ENCODE measurements around the gene MARCHF10. TPM values are rescaled to one million over a fixed set of nuclear protein-coding genes. Genes with fewer than 3 reads are reported as not detected.

MARCHF10 gene
- total RNA-seq, 4 donors from 2014 or later: under 0.01 to 0.41 (median 0.18) TPM; not detected in 1

GRCh38 chr17:62801553-62802114 lies 6.5 kb downstream of the MARCHF10 start:
- no peak for DNase-seq
- no peaks in the 10 kb centered on the region for H3K9me3 ChIP-seq
- TF ChIP-seq POLR2A (IDR thresholded peaks at IDR 0.05): no peak
- no peak for TF ChIP-seq CTCF (IDR thresholded peaks at IDR 0.05)
- H3K4me3 ChIP-seq: no peak overlapping the region
- H3K36me3 ChIP-seq: no peaks in the 10 kb centered on the region
- no peaks in the 10 kb centered on the region for H3K27me3 ChIP-seq
- intact Hi-C loops (cut with DNase I; ENCODE audit: low total_unique reads): no loop called here
- no peaks in the 10 kb centered on the region for H3K4me1 ChIP-seq
- no peak overlapping the region for H3K27ac ChIP-seq

GRCh38 chr17:62800585-62800984 lies 7.5 kb downstream of the MARCHF10 start:
- Histone ChIP-seq H3K36me3 (no peaks in the 10 kb centered on the region), H3K4me1 (no peaks in the 10 kb centered on the region), H3K27ac (no peak overlapping the region), H3K27me3 (no peaks in the 10 kb centered on the region), H3K9me3 (no peaks in the 10 kb centered on the region), H3K4me3 (no peak overlapping the region)
- no peak for TF ChIP-seq CTCF (IDR thresholded peaks at IDR 0.05)
- TF ChIP-seq POLR2A (IDR thresholded peaks at IDR 0.05): no peak
- intact Hi-C loops (cut with DNase I; ENCODE audit: low total_unique reads): no loop called here
- DNase-seq: no peak

GRCh38 chr17:62797959-62798358 lies 10.2 kb downstream of the MARCHF10 start:
- H3K27ac ChIP-seq: no peak overlapping the region
- no peak for DNase-seq
- H3K9me3 ChIP-seq: no peaks in the 10 kb centered on the region
- intact Hi-C loops (cut with DNase I; ENCODE audit: low total_unique reads): no loop called here
- H3K27me3 ChIP-seq: no peaks in the 10 kb centered on the region
- no peaks in the 10 kb centered on the region for H3K4me1 ChIP-seq
- no peak for TF ChIP-seq POLR2A (IDR thresholded peaks at IDR 0.05)
- TF ChIP-seq CTCF (IDR thresholded peaks at IDR 0.05): no peak
- H3K36me3 ChIP-seq: no peaks in the 10 kb centered on the region
- no peak overlapping the region for H3K4me3 ChIP-seq

- TF ChIP-seq CTCF (IDR thresholded peaks at IDR 0.05): no peak
- TF ChIP-seq POLR2A (IDR thresholded peaks at IDR 0.05): no peak
- Histone ChIP-seq H3K9me3 (no peaks in the 10 kb centered on the region), H3K27ac (no peak overlapping the region), H3K4me3 (no peak overlapping the region), H3K4me1 (no peaks in the 10 kb centered on the region), H3K36me3 (no peaks in the 10 kb centered on the region), H3K27me3 (no peaks in the 10 kb centered on the region)
- DNase-seq: no peak
- intact Hi-C loops (cut with DNase I; ENCODE audit: low total_unique reads): no loop called here
These were observed 11.8 kb downstream of the MARCHF10 start for GRCh38 chr17:62796291-62796690.

GRCh38 chr17:62794666-62794971 lies 13.5 kb downstream of the MARCHF10 start:
- Histone ChIP-seq H3K27me3 (no peaks in the 10 kb centered on the region), H3K9me3 (no peaks in the 10 kb centered on the region), H3K4me3 (no peak overlapping the region), H3K36me3 (no peaks in the 10 kb centered on the region), H3K4me1 (no peaks in the 10 kb centered on the region), H3K27ac (no peak overlapping the region)
- no peak for DNase-seq
- intact Hi-C loops (cut with DNase I; ENCODE audit: low total_unique reads): no loop called here
- TF ChIP-seq CTCF (IDR thresholded peaks at IDR 0.05): no peak
- TF ChIP-seq POLR2A (IDR thresholded peaks at IDR 0.05): no peak
